Stimulated activated effector memory CD8-positive, alpha-beta T cell treated with anti-CD3 and anti-CD28 coated beads, Interleukin-12 subunit alpha, Interleukin-12 subunit beta, amount 100 ng/mL, for 72 hours (primary cell): ENCODE measurements around the gene FIGNL2.

ENCODE experiments used
- ATAC-seq: fragments of 150-1000 bp; cut with Tn5 transposase; 2 replicates; pipeline ENCODE4 v1.10.0; 2021
- DNase-seq, 2 donors: peaks; one replicate each; pipeline ENCODE4 v3.0.0; 2021 to 2022; ENCODE audit warnings: low spot score in 2 of 2
- H3K27ac Mint-ChIP-seq: one replicate; pipeline ENCODE4 v1.8.0; 2022; ENCODE audit warnings: mild to moderate bottlenecking, mixed read lengths
- H3K36me3 Mint-ChIP-seq: one replicate; pipeline ENCODE4 v1.8.0; 2022; ENCODE audit warnings: mild to moderate bottlenecking, mixed read lengths
- H3K4me1 Mint-ChIP-seq: one replicate; pipeline ENCODE4 v1.8.0; 2022; ENCODE audit warnings: mixed read lengths
- H3K4me3 Mint-ChIP-seq: one replicate; pipeline ENCODE4 v1.8.0; 2022; ENCODE audit warnings: mild to moderate bottlenecking, mixed read lengths
- H3K9me3 Mint-ChIP-seq: one replicate; pipeline ENCODE4 v1.8.0; 2022; ENCODE audit warnings: mixed read lengths

FIGNL2 gene

DNA sequence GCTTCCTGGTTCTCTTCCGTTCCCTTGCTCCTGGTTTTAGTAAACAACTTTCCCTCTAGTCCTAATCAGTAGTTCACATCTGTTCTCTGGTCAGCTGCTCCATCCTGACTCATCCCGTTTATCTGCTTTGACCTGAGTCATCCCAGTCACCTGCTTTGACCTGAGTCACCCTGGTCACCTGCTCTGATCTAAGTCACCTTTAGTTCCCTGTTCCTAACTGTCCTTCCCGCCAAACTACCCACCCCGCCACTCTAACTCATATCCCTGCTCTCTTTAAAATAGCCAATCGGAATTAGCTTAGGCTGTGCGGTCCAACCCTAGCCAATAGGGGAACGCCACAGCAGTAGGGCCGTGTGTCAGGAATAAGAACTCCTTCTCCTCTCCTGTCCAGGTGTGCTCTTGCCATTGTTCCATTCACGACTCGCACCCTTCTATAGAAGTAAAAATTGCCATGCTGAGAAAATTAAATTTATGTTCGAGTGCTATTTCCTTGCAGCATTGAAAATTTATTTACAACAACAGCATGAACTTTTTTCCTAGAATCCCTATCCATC, 36.2 kb upstream of the FIGNL2 start:
- Mint-ChIP-seq H3K4me1 (peaks cover 8% of the 10 kb centered on the region), H3K9me3 (no peaks in the 10 kb centered on the region), H3K36me3 (no peaks in the 10 kb centered on the region), H3K27ac (peak overlapping the region; percentile 70), H3K4me3 (no peak overlapping the region)
- ATAC-seq (no peak), DNase-seq (no peak)

DNA sequence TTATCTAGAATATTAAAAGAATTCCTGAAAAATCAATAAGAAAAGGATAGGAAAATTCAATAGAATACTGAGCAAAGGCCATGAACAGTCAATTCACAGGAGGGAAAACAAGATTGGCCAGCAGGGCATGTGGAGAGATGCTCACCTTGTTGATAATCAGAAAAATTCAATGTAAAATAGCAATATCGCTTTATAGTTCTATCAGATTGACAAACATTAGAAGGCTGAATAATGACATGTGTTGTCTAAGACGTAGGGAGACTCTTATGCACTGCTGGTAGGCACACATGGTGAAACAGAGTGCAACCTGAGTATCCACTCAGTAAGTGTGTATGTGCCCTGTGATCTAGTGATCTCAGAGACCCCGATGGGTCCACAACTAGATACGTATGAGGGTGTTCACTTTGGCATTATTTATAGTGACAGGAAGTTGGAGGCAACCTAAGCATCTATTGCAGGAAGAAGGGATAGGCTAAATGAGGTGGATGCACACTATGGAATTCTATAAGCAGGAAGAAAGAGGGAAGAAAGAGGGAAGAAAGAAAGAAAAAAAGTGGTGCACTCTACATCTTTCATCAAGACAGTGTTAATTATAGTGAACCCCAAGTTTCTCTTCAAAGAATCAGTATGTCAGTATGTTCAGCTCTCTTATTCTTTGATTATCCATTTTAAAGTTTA, 35.6 kb upstream of the FIGNL2 start:
- H3K27ac Mint-ChIP-seq = no peak overlapping the region
- H3K9me3 Mint-ChIP-seq = no peaks in the 10 kb centered on the region
- no peak overlapping the region for H3K4me3 Mint-ChIP-seq
- H3K36me3 Mint-ChIP-seq = no peaks in the 10 kb centered on the region
- ATAC-seq (no peak), DNase-seq (no peak)
- H3K4me1 Mint-ChIP-seq = peaks cover 8% of the 10 kb centered on the region

DNA sequence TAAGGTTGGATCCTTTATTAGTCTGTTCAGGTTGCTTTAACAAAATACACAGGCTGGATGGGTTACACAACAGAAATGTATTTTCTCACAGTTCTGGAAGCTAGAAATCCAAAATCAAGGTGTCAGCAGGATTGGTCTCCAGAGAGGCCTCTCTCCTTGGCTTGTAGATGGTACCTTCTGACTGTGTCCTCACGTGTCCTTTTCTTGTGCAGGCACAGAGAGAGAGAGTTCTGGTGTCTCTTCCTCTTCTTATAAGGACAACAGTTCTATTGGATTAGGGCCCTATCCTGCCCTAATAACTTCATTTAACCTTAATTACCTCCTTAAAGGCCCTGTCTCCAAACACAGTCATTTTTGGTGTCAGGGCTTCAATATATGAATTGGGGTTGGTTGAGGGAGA, 34.8 kb upstream of the FIGNL2 start:
- no peaks in the 10 kb centered on the region for H3K36me3 Mint-ChIP-seq
- peaks cover 8% of the 10 kb centered on the region for H3K4me1 Mint-ChIP-seq
- H3K4me3 Mint-ChIP-seq = no peak overlapping the region
- DNase-seq = no peak
- H3K9me3 Mint-ChIP-seq = no peaks in the 10 kb centered on the region
- no peak overlapping the region for H3K27ac Mint-ChIP-seq
- no peak for ATAC-seq

DNA sequence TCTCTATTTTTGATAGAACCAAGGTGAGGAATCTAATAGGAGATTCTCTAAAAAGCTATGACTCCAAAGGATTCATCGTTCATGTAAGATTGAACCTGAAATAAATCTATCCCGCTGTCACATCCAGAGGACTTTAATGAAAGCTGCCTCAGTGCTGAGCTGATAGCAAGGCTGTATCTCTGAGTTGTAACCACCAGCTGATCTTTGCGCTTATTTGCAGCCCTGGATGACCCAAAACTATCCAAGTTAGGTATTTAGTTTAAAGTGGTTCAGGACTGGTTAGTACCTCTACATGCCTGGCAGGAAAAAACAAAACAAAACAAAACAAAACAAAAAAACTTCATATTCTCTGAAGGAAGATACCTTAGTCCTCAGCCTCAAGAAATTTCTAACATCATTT, 30.6 kb upstream of the FIGNL2 start:
- no peaks in the 10 kb centered on the region for H3K36me3 Mint-ChIP-seq
- no peaks in the 10 kb centered on the region for H3K9me3 Mint-ChIP-seq
- ATAC-seq (no peak), DNase-seq (no peak)
- no peaks in the 10 kb centered on the region for H3K4me1 Mint-ChIP-seq
- no peak overlapping the region for H3K4me3 Mint-ChIP-seq
- no peak overlapping the region for H3K27ac Mint-ChIP-seq

DNA sequence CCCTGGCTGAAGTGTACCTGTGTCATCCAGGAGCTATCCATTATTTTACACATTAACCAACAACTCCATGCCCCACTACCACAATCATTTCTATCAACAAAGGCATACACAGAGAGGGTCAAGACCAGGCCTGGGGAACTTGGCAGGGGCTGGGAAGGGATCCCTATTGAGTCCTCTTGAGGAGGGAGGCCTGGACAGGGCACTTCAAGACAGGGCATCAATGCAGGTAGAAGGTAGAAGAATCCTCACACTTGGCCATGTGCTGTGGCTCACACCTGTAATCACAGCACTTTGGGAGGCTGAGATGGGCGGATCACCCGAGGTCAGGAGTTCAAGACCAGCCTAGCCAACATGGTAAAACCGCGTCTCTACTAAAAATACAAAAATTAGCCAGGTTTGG, 26.0 kb upstream of the FIGNL2 start:
- peak overlapping the region; percentile 3 for H3K27ac Mint-ChIP-seq
- ATAC-seq (no peak), DNase-seq (no peak)
- no peaks in the 10 kb centered on the region for H3K36me3 Mint-ChIP-seq
- H3K4me3 Mint-ChIP-seq = no peak overlapping the region
- no peaks in the 10 kb centered on the region for H3K9me3 Mint-ChIP-seq
- peaks cover 10% of the 10 kb centered on the region for H3K4me1 Mint-ChIP-seq

DNA sequence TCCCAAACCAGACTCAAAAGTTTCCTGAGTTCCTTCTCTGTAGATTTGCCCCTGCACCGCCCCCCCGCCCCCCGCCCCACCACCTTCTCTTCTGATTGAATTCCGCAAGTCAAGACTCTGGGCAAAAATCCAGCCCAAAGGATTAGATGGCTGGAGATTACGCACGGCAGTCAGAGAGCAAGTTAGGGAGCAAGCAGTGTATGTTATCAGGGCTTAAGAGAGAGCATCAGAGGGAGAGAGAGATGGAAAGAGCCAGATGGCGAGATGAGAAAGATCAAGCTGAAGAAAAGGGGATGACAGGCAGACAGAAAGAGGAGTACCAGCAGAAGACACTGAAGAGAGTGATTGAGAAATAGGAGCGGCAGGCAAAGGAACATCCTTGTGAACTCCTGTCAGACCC, 25.5 kb upstream of the FIGNL2 start:
- DNase-seq (no peak), ATAC-seq (no peak)
- Mint-ChIP-seq H3K9me3 (no peaks in the 10 kb centered on the region), H3K36me3 (no peaks in the 10 kb centered on the region), H3K4me1 (peaks cover 11% of the 10 kb centered on the region), H3K27ac (peak overlapping the region; percentile 3), H3K4me3 (no peak overlapping the region)

DNA sequence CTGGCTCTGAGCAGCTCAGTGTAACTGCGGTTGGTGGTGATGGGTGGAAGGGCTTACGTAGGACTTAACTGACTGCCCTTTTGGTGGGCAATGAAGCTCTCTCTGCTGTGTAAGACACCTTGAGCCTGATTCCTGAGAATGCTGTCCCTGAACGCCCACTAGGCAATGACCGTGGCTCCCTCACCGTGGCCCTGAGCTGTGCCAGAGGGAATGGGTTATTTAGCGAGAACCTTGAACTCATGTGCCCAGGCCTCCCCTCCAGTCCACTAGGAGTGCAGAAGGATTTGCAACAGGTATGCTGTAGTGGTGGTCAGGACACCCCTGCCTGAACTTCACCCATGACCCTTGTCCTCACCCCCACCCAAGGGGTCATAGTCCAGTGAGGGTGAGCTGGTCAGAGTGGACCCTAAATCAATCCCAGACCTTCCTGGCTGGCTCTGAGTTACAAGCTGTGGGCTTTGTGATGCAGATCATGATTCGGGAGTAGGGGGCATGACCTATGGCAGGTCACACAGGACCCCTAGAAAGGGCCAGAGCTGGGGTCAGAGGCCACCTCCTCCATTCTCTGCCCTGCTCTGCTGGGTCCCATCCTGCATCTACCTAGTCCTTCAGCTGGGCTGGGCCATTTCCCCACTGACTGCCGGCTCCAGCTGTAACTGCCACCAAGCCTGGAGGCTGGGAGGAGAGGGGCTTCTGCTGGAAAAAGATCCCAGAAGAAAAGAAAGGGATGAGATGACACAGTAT, 24.9 kb upstream of the FIGNL2 start:
- H3K27ac Mint-ChIP-seq = peak overlapping the region; percentile 3
- no peak for DNase-seq

DNA sequence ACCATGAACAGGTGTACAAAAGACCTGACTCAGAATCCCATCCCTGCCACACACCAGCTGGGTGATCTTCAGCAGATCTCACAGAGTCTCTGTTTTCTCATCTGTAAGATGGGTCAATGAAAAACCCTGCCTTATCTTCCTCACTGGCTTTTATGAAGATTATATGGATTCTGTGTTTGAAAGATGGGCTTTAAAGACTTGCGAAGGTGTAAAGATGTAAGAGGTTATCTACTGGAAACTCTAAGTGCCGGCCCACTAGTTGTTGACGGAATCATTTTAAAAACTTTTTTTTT, 24.1 kb upstream of the FIGNL2 start:
- Mint-ChIP-seq H3K36me3 (no peaks in the 10 kb centered on the region), H3K4me1 (peaks cover 17% of the 10 kb centered on the region), H3K4me3 (no peak overlapping the region), H3K27ac (peak overlapping the region; percentile 23), H3K9me3 (no peaks in the 10 kb centered on the region)
- ATAC-seq = no peak
- DNase-seq = no peak

More for the DNA sequence above, 24.9 kb upstream of the FIGNL2 start:
- no peak for ATAC-seq
- H3K4me3 Mint-ChIP-seq = no peak overlapping the region
- peaks cover 17% of the 10 kb centered on the region for H3K4me1 Mint-ChIP-seq
- no peaks in the 10 kb centered on the region for H3K36me3 Mint-ChIP-seq
- no peaks in the 10 kb centered on the region for H3K9me3 Mint-ChIP-seq

DNA sequence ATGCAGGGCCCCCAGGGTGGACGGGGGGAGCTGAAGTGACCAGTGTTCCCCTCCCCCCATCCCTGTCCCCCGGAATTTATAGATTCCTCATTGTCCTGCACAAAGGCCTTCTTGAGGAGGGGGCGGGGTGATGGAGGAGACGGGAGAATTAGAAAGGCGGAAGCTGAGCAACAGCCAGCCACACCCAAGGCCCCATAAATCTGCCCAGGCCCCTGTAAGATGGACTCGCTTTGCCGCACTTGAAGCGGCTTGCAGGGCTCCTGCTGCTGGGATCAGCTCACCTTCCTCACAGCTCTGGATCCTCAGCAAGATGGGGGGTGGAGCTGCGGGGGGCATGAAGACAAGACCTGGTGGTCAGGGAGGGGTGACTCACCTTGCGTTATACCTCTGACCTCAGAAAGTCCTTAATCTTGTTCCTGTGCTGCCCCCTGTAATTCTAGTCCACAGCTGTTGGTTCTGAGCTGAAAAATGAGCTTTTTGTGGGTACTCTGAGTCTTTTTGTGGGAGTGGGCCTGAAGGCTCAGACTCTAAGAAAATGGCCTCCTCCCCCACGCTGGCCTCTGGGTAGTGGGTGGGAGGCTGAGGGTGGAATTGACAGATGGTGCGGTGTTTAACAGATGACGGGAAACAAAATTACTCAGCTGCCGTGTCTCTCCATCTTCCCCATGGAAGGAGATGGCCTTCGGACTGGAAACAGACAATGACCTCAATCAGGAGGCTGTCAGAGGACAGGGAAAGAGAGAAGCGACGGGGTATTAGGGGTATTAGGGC, 23.6 kb upstream of the FIGNL2 start:
- Mint-ChIP-seq H3K4me1 (peaks cover 17% of the 10 kb centered on the region), H3K36me3 (no peaks in the 10 kb centered on the region), H3K27ac (peak overlapping the region; percentile 23)

DNA sequence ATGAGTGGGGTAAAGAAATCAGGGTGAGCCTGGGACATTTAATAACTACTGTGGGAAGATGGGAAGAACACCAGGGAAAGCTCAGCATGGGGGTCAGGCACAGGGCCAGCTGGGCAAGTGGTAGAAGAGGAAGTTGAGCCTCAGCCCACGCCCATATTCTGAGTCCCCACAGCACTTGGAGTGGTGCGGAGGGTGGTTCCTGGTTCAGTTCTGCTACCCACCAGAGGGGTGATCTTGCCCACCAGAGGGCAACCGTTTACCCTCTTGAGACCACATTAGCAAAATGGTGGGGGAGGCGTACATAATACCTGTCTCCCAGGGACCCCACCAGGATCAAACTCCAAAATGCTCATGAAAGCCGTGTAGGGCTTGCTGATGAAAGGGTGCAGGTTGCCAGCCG, 22.6 kb upstream of the FIGNL2 start:
- Mint-ChIP-seq H3K27ac (no peak overlapping the region), H3K9me3 (no peaks in the 10 kb centered on the region), H3K36me3 (no peaks in the 10 kb centered on the region), H3K4me1 (peaks cover 17% of the 10 kb centered on the region), H3K4me3 (no peak overlapping the region)
- ATAC-seq = no peak
- no peak for DNase-seq

More for the DNA sequence above, 23.6 kb upstream of the FIGNL2 start:
- ATAC-seq = no peak
- no peak overlapping the region for H3K4me3 Mint-ChIP-seq
- H3K9me3 Mint-ChIP-seq = no peaks in the 10 kb centered on the region
- DNase-seq = no peak

DNA sequence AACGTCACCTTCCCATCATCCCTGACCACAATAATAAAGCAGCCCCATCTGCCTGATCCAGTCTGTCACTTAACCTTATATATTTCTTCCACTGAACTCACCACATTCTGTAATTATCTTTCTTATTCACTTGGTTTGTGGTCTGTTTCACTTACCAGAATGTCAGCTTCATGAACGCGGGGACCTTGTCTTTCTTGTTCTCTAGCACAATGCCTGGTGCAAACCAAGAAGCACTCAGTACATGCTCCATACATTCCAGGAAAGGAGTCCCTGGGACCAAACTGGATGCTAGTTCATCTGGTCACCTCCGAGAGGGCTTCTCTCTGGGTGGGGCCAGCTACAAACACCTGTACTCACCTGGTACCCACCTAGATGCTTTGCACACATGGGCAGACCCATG, 22.0 kb upstream of the FIGNL2 start:
- ATAC-seq (no peak), DNase-seq (no peak)
- no peaks in the 10 kb centered on the region for H3K36me3 Mint-ChIP-seq
- no peak overlapping the region for H3K4me3 Mint-ChIP-seq
- peak overlapping the region; percentile 3 for H3K27ac Mint-ChIP-seq
- H3K4me1 Mint-ChIP-seq = peaks cover 17% of the 10 kb centered on the region
- H3K9me3 Mint-ChIP-seq = no peaks in the 10 kb centered on the region

DNA sequence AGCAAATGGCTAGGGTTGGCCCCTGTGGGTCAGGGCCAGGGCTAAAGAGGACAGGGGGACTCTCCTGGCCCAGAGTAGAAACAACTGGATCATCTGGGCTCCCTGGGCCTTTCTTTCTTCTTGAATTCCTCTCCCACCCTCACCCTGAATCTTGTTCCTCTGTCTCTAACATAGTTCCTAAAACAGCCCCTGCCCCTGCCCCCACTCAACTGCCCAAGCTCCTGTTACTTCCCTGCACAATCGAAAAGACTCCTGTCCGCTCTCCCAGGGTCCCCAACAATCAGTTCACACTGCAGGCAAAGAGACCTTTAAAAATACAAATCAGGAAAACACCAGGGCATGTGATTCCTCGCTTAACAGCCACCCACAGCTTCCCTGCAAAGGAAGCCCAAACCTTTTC, 21.4 kb upstream of the FIGNL2 start:
- Mint-ChIP-seq H3K9me3 (no peaks in the 10 kb centered on the region), H3K27ac (peak overlapping the region; percentile 3), H3K36me3 (no peaks in the 10 kb centered on the region), H3K4me1 (peaks cover 17% of the 10 kb centered on the region), H3K4me3 (no peak overlapping the region)
- no peak for ATAC-seq
- no peak for DNase-seq

DNA sequence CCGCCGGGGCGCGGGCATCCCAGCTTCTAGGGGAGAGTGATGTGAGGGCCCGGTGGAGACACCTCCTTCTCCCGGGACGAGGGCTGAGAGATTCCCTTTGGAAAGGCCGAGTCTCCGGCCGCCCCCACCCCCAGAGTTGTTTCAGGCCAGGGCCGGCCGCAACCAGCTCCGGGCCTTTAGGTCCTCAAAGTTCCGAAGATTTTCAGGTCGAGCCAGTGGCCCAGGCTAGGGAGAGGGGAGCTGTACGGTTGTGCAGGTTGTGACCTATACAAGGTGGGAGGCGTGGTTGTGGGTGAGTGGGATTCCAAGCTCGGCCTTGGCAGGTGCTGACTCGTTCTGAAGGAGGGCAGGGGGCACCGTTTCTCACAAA, 21.0 kb upstream of the FIGNL2 start:
- peaks cover 17% of the 10 kb centered on the region for H3K4me1 Mint-ChIP-seq
- ATAC-seq = no peak

DNA sequence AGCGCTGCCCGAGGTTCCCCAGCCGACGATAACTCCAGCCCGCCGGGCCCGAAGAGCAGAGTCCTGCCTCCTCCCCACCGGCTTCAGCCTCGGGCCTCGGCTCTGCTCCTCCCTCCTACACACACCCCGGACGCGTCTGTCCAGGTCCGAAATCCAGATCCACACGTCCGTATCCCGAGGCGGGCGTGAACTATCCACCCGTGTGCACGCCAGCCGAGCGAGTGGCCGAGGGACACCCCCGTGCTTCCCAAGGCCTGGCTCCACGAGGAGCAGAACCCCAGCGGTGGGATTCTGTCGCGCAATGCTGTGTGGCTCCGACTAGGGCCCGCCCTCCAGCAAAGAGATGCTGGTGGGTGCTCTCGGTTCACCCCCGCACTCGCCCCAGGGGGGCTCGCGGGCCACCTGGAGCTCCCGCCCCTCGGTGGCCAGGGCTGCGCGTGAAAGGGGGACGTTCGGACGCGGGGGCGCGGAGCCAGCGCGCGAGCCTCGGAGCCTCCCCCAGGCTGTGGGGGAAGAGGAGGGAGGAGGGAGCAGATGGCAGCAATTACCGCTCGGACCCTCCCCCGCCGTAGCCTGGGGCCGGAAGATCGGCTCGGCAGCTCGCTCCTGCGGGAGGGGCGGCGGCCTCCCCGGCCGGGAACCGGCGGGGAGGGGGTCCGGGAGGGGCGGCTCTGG, 20.4 kb upstream of the FIGNL2 start:
- H3K36me3 Mint-ChIP-seq = no peaks in the 10 kb centered on the region
- peak overlapping the region; percentile 21 for H3K4me3 Mint-ChIP-seq
- H3K27ac Mint-ChIP-seq = no peak overlapping the region
- ATAC-seq = no peak
- no peak for DNase-seq
- H3K4me1 Mint-ChIP-seq = peaks cover 17% of the 10 kb centered on the region
- no peaks in the 10 kb centered on the region for H3K9me3 Mint-ChIP-seq

More for the DNA sequence above, 21.0 kb upstream of the FIGNL2 start:
- H3K4me3 Mint-ChIP-seq = no peak overlapping the region
- no peak for DNase-seq
- no peak overlapping the region for H3K27ac Mint-ChIP-seq
- H3K36me3 Mint-ChIP-seq = no peaks in the 10 kb centered on the region
- no peaks in the 10 kb centered on the region for H3K9me3 Mint-ChIP-seq

DNA sequence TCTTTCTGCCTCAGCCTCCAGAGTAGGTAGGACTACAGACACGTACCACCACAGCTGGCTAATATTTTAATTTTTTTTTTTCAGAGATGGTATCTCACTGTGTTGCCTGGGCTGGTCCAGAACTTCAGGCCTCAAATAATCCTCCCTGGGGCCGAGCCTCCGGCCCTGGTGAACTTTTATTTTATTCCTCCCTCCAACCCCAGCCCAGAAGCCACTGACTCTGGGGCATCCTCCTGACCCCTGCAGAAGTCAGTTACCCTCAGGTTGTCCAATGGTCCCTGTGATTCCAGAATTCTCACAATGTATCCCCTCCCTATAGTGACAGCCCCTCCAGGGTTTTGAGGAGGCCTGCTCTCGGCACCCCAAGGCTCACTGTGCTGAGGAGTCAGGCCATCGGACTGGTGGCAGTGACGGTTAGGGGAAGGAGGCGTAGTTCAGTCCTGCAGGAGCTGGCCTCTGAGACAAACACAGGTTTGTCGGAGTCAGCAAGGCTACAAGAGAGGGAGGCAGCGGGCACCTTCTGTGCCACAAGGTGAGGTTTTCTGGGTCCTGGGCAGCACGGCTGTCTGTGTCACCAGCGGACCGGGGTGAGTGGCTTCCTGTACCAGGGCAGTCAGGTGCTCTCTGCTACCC, 19.4 kb upstream of the FIGNL2 start:
- Mint-ChIP-seq H3K4me1 (peaks cover 23% of the 10 kb centered on the region), H3K36me3 (no peaks in the 10 kb centered on the region), H3K4me3 (no peak overlapping the region), H3K9me3 (no peaks in the 10 kb centered on the region), H3K27ac (no peak overlapping the region)
- no peak for ATAC-seq
- DNase-seq = no peak
